Ecto neural progenitor cell (in vitro differentiated cells): ENCODE measurements around the gene SLC44A2.
"Not testable (repeated sequence)": the region's sequence is repeated elsewhere in the genome, so short reads cannot be mapped to it uniquely, and the experiment has no call there.

Experiments
- DNase-seq: peaks from one replicate; pipeline ENCODE4 v3.0.0-alpha.2; 2018; ENCODE audit warnings: low spot score

Gene SLC44A2

GRCh38 chr19:10651851-10652250, 26.5 kb downstream of the SLC44A2 start:
- no peak for DNase-seq

- no peak for DNase-seq
Observed at GRCh38 chr19:10653482-10653731, 28.1 kb downstream of the SLC44A2 start.

GRCh38 chr19:10653732-10654609, 28.6 kb downstream of the SLC44A2 start, which contains the start of gene ILF3:
Gene ILF3 (plus strand): TSS chr19:10654346. CDS start chr19:10670606, 16,260 bp downstream.
- DNase-seq: peak; percentile 100

GRCh38 chr19:10654610-10655456, 29.5 kb downstream of the SLC44A2 start:
- peak; percentile 94 for DNase-seq

- peak; percentile 61 for DNase-seq
Observed at GRCh38 chr19:10655457-10656312, 30.3 kb downstream of the SLC44A2 start.

- DNase-seq: no peak
Observed at GRCh38 chr19:10660346-10660745, 35.0 kb downstream of the SLC44A2 start.

- DNase-seq: no peak
Observed at GRCh38 chr19:10661946-10662345, 36.6 kb downstream of the SLC44A2 start.

GRCh38 chr19:10662384-10663251, 37.3 kb downstream of the SLC44A2 start:
- no peak for DNase-seq

GRCh38 chr19:10663252-10663563, 37.9 kb downstream of the SLC44A2 start:
- not testable (repeated sequence) for DNase-seq

- DNase-seq: no peak
Observed at GRCh38 chr19:10667867-10668266, 42.5 kb downstream of the SLC44A2 start.

GRCh38 chr19:10669246-10669645, 43.9 kb downstream of the SLC44A2 start:
- no peak for DNase-seq

GRCh38 chr19:10670182-10670581, 44.8 kb downstream of the SLC44A2 start:
- no peak for DNase-seq

- no peak for DNase-seq
Observed at GRCh38 chr19:10670876-10671804, 45.8 kb downstream of the SLC44A2 start.

GRCh38 chr19:10671922-10672321, 46.6 kb downstream of the SLC44A2 start:
- not testable (repeated sequence) for DNase-seq

- not testable (repeated sequence) for DNase-seq
Observed at GRCh38 chr19:10675214-10675613, 49.9 kb downstream of the SLC44A2 start.

GRCh38 chr19:10677751-10678150, 52.4 kb downstream of the SLC44A2 start:
- DNase-seq: no peak

- DNase-seq: no peak
Observed at GRCh38 chr19:10678813-10679212, 53.5 kb downstream of the SLC44A2 start.

- DNase-seq: no peak
Observed at GRCh38 chr19:10679743-10680142, 54.4 kb downstream of the SLC44A2 start.

- DNase-seq: peak; percentile 30
Observed at GRCh38 chr19:10680545-10681135, 55.3 kb downstream of the SLC44A2 start.

GRCh38 chr19:10681658-10682057, 56.3 kb downstream of the SLC44A2 start:
- DNase-seq: no peak
